ENCODE results near the gene RNPEP.
"Not testable (repeated sequence)": the region's sequence is repeated elsewhere in the genome, so short reads cannot be mapped to it uniquely, and the experiment has no call there.

The RNPEP gene

DNA sequence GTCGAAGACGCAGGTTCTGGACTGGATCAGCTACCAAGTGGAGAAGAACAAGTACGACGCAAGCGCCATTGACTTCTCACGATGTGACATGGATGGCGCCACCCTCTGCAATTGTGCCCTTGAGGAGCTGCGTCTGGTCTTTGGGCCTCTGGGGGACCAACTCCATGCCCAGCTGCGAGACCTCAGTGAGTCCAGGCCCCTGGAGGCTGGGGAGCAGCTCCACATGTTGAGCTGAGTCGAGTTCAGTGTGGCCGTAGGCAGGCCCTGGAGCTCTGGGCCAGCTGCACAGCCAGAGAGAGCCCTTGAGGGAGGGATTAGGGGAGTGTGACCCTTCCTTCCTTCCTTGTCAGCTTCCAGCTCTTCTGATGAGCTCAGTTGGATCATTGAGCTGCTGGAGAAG lies 29.5 kb downstream of the RNPEP start:
- no peak for DNase-seq

DNA sequence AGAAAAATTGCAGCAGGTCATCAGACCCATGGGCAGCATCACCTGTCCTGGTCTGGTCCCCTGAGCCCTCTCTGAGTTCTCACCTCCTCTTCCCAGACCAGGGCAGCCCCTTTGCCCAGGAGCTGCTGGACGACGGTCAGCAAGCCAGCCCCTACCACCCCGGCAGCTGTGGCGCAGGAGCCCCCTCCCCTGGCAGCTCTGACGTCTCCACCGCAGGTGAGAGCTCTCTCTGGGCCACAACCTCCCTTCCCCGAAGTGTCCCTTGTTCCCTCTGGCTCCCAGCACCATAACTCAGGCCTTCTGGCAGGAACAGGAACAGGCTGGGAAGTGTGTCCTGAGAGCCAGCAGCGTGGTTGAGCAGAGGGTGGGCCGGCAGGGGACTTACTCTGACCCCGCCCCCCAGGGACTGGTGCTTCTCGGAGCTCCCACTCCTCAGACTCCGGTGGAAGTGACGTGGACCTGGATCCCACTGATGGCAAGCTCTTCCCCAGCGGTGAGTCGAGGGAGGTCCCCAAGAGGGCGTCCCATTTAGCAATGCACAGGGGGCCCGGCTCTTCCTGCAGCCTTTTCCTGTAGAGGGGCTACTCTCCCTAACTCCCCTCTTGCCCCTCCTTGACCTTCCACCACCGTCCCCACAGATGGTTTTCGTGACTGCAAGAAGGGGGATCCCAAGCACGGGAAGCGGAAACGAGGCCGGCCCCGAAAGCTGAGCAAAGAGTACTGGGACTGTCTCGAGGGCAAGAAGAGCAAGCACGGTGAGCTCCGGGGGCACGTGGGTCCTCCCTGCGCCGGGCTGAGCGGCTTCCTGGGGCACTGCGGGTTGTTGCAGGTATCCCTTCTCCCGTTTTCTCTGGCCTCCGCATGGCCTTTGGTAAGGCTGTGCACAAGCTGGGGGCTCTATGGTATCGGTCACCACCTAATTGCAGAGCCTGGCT lies 30.4 kb downstream of the RNPEP start:
- no peak for DNase-seq

DNA sequence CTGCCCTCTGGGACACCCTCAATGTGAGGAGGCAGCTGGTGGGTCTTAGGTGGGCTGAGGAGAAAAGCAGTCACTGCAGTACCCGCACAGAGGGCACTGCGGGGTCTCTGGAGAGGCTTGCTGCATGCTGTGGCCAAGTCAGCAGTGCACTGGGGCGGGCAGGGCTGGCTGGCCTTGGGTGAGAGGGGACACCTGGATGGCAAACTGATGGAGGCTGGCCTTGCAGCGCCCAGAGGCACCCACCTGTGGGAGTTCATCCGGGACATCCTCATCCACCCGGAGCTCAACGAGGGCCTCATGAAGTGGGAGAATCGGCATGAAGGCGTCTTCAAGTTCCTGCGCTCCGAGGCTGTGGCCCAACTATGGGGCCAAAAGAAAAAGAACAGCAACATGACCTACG lies 31.2 kb downstream of the RNPEP start:
- DNase-seq, result no peak

DNA sequence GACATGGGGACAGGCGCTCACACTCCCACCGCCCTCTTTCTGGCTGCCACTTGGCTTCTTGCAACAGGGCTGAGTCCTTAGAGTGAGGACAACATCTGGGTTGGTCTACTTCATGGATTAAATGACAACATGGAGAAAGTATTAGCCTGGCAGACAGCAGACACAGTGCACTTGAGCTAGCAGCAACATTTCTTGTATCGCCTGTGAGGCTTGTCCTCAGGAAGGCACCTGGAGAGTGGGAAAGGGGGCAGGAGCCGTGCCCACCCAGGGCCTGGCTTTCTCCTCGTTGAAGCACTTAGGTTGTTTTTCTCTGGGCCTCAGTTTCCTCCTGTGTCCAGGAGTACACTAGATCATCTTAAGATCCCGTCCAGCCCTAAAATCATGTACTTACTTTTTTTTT lies 31.6 kb downstream of the RNPEP start:
- no peak for DNase-seq

DNA sequence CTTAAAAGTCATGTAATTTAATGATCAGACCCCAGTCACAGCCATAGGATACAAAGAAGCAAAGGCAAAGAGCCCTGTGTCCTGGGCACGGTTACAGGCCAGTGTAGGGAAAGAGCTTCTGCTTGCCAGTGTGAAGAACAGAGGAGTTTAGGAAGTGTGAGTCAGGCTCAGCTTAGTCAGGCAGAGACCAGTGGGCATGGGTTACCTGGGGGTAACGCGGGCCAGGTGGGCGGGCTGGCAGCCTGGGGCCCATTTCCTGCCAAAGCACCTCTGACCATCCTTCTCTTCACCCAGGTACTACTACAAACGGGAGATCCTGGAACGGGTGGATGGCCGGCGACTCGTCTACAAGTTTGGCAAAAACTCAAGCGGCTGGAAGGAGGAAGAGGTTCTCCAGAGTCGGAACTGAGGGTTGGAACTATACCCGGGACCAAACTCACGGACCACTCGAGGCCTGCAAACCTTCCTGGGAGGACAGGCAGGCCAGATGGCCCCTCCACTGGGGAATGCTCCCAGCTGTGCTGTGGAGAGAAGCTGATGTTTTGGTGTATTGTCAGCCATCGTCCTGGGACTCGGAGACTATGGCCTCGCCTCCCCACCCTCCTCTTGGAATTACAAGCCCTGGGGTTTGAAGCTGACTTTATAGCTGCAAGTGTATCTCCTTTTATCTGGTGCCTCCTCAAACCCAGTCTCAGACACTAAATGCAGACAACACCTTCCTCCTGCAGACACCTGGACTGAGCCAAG lies 32.6 kb downstream of the RNPEP start:
- DNase-seq, result no peak

DNA sequence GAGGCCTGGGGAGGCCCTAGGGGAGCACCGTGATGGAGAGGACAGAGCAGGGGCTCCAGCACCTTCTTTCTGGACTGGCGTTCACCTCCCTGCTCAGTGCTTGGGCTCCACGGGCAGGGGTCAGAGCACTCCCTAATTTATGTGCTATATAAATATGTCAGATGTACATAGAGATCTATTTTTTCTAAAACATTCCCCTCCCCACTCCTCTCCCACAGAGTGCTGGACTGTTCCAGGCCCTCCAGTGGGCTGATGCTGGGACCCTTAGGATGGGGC lies 33.2 kb downstream of the RNPEP start:
- DNase-seq, result no peak

DNA sequence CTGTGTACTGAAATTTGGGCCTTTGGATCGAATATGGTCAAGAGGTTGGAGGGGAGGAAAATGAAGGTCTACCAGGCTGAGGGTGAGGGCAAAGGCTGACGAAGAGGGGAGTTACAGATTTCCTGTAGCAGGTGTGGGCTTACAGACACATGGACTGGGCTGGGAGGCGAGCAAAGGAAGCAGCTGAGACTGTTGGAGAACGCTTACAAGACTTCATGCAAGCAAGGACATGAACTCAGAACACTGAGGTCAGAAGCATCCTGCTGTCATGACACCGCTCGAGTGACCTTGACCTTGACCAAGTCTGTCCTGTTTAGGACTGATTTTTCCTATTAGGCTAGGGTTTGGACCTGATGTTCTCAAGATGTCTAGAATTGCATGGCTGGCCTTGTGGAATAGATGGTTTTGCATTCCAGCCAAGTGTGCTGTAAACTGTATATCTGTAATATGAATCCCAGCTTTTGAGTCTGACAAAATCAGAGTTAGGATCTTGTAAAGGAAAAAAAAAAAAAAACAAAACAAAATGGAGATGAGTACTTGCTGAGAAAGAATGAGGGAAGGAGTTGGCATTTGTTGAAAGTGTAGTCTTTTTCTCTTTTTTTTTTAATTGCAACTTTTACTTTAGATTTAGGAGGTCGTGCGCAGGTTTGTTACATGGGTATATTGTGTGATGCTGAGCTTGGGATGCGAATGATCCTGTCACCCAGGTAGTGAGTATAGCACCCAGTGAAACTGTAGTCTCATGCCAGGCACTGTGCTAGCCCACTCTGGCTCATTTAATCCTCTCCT lies 33.8 kb downstream of the RNPEP start:
- no peak for DNase-seq

DNA sequence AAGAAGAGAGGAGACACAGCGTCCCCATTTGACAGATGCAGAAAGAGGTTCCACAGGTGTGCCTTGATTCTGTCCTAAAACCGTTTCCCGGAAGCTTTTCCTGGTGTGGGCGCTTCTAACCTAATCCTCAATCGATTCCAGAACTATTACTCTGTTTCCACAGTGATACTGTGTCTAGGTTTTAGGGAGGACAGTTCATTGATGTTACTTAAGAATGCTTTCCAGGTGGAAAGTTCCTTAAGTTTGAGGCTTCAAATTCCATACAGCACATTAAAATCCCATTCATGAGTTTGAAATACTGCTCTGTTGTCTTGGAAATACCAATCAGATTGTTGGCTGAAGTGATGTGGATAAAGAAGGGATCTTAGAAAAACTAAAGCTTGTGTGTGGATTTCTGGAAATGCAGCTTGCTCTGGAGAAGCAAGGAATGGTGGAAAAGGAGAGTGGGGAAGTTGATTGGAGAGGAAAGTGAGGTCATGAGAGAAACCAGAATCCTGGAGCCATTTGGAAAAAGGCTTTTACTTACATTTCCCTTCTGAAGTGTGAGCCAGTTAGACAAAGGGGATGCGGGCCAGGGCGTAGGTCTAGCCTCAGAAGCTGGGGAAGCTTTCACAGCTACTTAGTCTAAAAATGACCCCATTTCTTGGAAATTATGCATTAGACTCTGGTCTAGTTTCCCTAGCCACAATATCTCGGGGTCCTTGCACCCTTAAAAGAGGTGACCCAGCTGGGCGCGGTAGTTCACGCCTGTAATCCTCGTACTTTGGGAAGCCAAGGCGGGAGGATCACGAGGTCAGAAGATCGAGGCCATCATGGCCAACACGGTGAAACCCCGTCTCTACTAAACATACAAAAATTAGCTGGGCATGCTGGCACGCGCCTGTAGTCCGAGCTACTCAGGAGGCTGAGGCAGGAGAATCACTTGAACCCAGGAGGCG lies 34.6 kb downstream of the RNPEP start:
- DNase-seq, result no peak

DNA sequence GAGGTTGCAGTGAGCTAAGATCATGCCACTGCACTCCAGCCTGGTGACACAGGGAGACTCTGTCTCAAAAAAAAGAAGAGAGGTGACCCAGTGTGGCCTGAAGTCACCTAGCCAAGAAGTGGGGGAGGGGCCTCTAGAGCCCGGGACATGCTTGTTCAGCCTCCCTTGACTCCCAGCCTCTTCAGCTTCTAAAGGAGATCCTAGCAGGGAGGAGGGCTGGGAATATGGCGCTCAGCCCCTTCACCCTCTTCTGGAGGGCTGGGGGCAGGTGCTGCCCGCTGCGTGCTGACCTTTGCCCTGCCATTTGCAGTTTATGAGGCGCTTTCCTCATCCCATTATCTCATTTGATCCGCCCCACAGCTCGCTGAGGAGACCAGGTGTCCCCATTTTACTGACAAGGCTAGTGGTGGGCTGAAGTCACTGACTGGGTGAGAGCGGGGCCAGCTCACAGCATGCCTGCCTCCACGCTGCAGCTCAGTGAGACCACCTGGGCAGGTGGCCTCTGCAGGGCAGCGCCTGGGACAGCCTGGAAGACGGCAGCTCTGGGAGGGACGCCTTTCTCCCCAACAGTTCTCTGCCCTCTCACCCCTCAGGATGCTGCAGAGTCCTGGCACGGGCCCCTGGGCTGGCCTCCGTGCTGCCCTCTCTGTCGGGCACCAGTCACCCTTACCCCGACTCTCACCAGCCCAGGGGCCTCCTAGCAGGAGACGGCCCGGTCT lies 35.5 kb downstream of the RNPEP start:
- DNase-seq, result no peak

DNA sequence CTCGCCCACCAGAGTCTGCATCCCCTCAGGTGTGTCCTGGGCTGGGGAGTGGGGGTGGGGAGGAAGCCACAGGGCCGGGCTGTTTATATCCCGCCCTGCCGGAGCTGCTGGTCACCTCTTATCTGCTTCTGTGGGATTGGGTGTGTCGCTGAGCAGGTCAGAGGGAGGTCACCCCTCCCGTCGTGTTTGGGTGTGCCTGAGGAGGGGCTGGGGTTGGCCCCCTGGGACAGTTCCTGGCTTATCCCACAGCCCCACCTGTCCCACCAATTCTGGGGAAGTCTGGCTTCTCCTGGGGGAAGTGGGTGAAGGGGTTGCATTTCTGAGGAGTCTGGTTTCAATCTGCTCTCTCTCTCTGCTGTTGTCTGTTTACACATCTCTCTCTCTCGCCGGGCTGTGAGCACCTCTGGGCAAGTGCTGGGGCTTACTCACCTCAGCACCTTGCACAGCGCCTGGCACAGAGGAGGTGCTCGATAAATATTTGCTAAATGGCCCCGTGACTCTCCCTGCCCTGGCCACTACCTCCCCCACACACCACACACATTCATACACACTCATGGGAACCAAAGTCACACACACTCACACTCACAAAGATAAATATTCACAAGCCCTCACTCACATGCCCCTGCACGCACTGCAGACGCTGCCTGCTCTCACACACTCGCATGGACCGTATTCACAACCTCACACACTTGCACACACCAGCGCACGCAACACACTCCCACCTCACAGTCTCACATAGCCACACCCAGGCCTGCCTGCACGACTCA lies 36.2 kb downstream of the RNPEP start:
- DNase-seq, result no peak

DNA sequence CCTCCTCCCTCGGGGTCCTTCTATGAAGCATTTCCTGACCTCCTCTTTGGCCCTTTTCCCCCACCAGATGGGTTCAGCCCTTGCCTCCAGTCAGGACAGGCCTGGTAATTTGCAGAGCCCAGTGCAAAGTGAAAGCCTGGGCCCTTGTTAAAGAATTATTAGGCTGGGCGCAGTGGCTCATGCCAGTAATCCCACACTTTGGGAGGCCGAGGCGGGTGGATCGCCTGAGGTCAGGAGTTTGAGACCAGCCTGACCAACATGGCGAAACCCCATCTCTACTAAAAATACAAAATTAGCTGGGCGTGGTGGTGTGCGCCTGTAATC lies 36.7 kb downstream of the RNPEP start:
- DNase-seq, result not testable (repeated sequence)

DNA sequence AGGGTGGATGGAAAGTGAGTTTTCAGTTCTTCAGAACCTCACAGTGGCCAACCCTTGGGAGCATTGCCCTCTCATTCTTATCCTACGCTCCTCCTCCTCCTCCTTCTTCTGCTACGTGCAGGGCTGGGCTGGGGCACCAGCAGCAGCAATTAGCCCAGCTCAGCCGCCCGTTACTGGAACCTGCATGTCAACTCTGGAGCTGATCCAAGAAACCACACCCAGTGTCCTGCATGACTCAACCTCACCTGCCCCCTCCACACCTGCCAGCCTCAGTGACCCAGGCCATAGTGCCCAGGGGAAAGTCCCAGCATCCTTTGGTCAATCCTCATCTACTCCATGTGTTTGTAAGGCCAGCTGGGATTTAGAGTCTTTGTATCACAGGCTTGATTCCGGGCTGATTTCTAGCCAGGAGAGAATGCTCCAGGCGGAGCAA lies 40.6 kb downstream of the RNPEP start:
- no peak for DNase-seq

DNA sequence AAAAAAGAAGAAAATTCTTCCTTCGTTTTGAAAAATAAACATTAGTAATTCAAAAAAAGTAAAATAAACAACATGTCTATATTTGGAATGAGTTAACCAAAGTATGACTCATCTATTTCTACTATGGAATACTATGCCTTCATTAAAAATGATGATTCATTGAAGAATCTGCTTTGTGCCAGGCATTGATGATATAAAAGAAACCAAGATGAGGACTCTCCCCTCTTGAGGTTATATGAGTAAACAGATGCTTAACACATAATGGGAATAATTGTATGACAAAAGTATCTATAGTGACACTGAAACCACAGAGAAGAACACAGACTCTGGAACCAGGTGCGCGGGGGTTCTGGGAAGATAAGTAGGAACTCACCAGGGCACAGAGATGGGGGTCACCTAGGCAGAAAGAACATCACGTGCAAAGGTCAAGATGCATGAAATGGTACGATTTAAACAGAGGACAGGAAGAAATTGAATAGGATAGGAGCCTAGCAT lies 46.8 kb downstream of the RNPEP start:
- DNase-seq, result no peak

DNA sequence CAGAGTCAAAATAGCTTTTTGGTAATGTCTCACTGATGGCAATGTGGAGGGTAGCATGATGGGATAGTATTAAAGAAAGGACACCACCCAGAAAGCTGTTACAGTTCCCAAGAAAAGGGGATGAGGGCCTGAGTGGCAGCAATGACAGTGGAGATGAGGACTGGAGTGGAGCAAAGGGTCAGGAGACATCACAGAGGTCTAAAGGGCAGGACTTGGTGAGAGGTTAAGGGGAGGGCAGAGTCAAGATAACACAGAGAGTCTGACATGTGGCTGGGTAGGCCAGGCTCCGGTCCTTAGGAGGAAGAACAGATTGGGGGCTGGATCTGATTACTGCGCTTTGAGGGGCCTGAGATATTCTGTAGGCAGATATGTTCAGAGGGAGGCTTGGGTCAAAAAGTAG lies 47.3 kb downstream of the RNPEP start:
- DNase-seq, result no peak

DNA sequence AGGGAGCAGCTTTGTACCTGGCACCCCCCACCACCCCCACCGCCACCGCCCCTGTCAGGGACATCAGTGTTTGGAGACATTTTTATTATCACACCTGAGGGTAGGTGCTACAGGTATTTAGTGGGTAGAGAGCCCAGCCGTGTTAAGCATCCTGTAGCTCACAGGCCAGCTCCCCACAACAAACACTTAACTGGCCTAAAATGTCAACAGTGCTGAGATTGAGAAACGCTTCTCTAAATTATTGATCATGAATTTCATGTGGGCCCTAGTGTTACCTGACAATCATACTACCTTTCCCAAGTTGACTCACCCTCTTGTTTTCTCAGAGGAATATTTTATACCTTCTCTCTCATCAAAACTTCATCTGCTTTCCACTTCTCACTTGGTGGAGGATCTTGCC lies 49.3 kb downstream of the RNPEP start:
- DNase-seq, result no peak

DNA sequence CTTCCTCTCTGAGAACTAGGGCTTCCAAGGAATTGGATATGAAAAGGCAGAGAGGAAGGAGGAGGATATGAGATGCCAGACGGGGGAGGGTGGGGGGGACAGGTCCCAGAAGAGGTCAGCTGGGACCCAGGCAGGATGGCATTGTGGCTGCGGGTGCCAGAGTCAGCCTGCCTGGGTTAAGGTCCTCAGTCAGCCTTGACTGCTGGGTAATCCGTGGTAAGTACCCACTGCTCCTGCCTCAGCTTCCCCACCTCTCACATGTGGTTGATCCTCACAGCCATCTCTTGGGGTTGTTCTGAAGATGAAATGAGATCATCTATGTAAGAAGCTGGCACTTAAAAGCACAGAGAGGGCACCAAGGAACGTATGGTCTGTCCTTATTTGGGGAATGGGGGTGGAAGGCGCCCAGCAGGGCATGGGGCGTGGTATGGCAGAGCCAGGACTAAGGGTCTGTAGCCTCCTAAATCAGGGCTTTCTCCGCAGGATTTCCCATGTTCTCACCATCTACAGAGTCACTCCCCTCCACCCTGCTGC lies 51.8 kb downstream of the RNPEP start:
- no peak for DNase-seq

DNA sequence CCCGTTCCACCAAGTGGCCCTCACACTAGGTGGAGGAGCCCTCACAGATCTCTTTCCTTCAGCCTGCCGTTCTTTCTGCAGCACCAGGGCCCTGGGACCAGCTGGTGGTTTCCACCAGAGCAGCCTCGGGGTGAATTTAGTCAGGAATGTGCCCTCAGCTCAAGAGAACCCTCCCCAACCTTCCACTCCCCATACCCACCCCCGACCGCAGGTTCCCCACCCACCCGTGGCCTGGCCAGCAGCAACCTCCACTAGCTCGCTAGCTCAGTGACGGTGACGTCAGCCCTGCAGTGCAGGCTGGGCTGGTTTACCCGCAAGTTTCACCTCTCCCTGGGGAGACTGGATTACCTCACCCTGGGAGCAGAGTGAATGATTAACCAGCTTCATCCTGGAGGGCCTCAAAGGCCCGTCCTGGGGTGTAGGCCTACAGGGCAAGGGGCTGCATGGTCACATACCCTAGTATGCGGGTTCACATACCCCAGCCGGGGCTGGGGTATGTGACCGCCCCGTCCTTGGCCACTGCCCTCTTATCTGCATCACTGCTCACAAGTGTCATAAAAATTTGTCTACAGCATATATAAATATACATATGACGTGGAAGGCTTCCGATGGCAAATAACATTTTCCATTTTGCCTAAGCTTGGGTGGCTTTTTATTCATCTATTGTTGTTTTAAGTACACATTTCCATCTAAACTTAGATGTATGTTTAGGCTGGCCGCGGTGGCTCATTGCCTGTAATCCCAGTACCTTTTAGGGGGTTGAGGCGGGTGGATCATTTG lies 52.4 kb downstream of the RNPEP start:
- DNase-seq, result no peak

DNA sequence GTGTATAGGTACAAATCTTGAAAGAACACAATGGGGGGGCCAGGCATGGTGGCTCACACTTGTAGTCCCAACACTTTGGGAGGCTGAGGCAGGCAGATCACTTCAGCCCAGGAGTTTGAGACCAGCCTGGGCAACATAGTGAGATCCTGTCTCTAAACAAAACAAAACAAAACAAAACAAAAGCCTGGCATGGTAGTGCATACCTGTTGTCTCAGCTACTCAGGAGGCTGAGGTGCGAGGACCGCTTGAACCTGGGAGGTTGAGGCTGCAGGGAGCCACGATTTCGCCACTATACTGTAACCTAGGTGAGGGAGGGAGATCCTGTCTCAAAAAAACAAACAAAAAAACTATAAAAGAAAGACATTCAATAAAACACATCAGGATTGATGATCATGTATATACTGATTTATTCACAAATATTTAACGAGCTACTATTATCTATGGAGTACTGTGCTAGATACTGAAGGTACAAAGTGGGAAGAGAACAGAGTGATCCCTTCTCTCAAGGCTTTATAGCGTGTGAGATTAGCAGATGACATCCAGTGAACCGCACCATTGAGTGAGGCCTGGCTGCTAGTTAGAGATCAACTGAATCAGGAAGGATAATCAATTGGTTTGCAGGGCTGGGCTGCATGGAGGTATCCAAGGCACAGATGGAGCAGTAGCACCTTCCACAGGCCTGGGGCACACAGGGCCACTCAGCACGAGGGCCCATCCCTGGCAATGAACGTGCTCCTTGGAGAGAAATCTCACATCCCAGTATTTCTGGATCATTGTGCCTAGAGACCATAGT lies 54.3 kb downstream of the RNPEP start:
- DNase-seq, result no peak

DNA sequence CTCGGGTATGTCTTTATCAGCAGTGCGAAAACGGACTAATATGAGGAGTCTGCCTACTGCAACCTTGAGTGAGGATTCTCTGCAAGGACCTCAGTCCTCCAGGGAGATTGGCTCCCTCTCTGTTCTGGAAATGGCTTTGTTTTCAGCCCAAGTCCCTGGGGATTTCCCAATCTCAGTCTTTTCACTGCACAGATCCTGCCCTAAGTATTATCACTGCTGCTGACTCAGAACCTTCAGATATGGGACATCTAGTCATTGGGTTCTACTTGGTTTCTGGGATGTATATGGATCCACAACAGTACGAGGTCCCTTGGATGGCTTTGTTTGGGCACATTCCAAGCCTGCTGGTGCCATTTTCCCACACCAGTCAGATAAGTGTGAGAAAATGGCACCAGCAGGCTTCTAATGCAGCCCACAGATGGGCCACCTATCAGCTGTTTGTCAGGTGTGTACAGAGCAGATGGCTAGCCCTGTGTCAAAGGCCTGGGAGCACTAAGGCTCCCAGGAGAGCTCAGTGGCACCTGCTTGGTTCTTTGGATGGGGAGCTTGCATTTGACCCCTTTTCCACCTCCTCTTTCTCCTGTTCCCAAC lies 55.4 kb downstream of the RNPEP start:
- no peak for DNase-seq
